Effector memory CD8-positive, alpha-beta T cell (primary cell): ENCODE results near the gene MAGEA12.
"Not testable (repeated sequence)": the region's sequence is repeated elsewhere in the genome, so short reads cannot be mapped to it uniquely, and the experiment has no call there.

Experiments used
- ATAC-seq: fragments of 150-1000 bp; cut with Tn5 transposase; replicated peaks from 2 replicates; pipeline ENCODE4 v1.10.0; 2021; ENCODE audit warnings: mild to moderate bottlenecking, moderate library complexity
- DNase-seq, 3 experiments: peaks; one replicate each; pipeline ENCODE4 v3.0.0; 2021
- H3K27ac Mint-ChIP-seq, 2 donors: one replicate each; pipeline ENCODE4 v1.8.0; 2022; ENCODE audit warnings: mild to moderate bottlenecking in 2 of 2, mixed read lengths in 2 of 2, moderate library complexity in 2 of 2
- H3K27me3 Mint-ChIP-seq, 2 donors: one replicate each; pipeline ENCODE4 v1.8.0; 2022; ENCODE audit warnings: mixed read lengths in 2 of 2
- H3K36me3 Mint-ChIP-seq: one replicate; pipeline ENCODE4 v1.8.0; 2022; ENCODE audit warnings: mild to moderate bottlenecking, moderate library complexity, mixed read lengths; ENCODE audit not compliant: insufficient read depth
- H3K4me1 Mint-ChIP-seq, 2 donors: one replicate each; pipeline ENCODE4 v1.8.0; 2022; ENCODE audit warnings: low read depth in 2 of 2, mixed read lengths in 2 of 2
- H3K4me3 Mint-ChIP-seq, 2 donors: one replicate each; pipeline ENCODE4 v1.8.0; 2022; ENCODE audit warnings: mild to moderate bottlenecking in 2 of 2, mixed read lengths in 2 of 2, moderate library complexity in 2 of 2
- H3K9me3 Mint-ChIP-seq, 2 donors: one replicate each; pipeline ENCODE4 v1.8.0; 2022; ENCODE audit warnings: mixed read lengths in 2 of 2

Gene MAGEA12

DNA sequence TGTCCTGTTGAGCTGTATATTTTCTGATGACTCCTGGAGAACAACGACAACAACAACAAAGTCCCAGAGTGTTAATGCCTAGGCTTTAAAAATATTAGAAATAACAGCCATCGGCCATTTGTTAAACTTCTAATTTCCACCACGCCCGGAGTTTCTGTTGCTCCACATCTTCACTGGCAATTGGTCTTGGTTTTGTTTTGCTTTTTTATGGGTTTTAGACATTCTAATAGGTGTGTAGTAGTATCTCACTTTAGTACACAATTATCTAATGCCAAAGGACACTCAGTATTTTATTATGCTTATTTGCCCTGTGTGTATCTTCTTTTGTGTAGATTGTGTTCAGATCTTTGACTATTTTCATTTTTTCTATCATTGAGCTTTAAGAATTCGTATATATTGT lies 5.0 kb downstream of the MAGEA12 start:
- Mint-ChIP-seq H3K4me1 (no peaks in the 10 kb centered on the region), H3K27ac (no peak overlapping the region)
- no peak for DNase-seq

DNA sequence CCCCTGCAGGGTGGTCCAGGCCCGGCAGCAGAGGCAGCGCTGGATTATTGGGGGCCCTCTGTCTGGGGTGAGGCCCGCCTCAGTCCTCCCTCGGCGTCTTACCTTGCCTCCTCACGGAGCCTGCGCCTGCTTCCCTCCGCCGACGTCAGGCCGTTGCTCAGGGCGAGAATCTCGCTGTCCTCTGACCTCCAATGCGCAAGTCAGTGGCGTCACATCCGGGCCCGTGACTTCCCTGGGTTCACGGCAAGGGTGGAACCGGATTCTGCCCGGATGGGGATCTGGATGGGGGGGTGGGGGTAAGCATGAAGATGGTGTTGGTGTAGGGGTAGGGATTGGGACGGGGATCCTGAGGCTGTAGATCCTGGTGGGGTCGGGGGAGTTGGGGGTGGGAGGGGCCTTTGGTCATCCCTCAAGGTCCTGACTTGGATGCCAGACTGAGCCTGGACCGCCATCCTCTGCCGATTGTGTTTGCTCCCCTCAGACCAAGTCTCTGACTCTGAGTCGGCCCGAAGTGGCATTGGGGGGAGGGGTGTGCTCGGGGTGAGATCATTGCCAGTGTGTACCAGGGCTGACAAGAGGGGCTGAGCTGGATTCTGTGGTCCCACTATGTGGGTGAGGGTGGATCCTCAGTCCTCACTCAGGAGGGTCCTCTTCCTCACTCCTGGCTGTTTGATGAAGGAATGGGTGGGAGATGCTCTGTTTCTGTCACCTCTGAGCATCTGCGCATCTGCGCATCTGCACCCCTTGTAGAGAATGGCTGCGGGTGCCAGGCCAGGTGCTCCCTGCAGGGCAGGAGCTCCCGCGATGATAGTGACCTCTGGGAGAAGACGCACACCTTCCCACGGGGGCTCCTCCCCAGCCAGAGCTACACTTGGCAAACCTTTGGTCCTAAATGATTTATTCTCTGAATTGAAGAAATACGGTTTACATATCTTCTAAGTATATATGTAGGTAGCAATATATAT lies 20.4 kb downstream of the MAGEA12 start, which contains the start of gene MAGEA2:
MAGEA2 (minus strand) TSS at position 157 of the 965 bp plus-strand sequence. CDS start 2,479 bp downstream, outside the sequence.
- not testable (repeated sequence) for DNase-seq, H3K9me3 Mint-ChIP-seq, H3K27me3 Mint-ChIP-seq, ATAC-seq, H3K4me3 Mint-ChIP-seq, H3K36me3 Mint-ChIP-seq, H3K4me1 Mint-ChIP-seq, H3K27ac Mint-ChIP-seq

More for the DNA sequence above, 5.0 kb downstream of the MAGEA12 start:
- Mint-ChIP-seq H3K4me3 (no peak overlapping the region), H3K36me3 (no peaks in the 10 kb centered on the region), H3K9me3 (no peaks in the 10 kb centered on the region), H3K27me3 (no peaks in the 10 kb centered on the region)
- ATAC-seq, result no peak

- not testable (repeated sequence) for H3K36me3 Mint-ChIP-seq, H3K4me3 Mint-ChIP-seq, DNase-seq, H3K9me3 Mint-ChIP-seq, ATAC-seq, H3K27ac Mint-ChIP-seq, H3K4me1 Mint-ChIP-seq, H3K27me3 Mint-ChIP-seq
These were observed 21.3 kb downstream of the MAGEA12 start for GRCh38 chrX:152754871-152755270.

GRCh38 chrX:152758918-152759317 lies 25.4 kb downstream of the MAGEA12 start, which contains the start of gene CSAG3:
TSS of gene CSAG3 (plus strand) at chrX:152759218.
- H3K27ac Mint-ChIP-seq, H3K4me1 Mint-ChIP-seq, ATAC-seq, H3K36me3 Mint-ChIP-seq, DNase-seq, H3K9me3 Mint-ChIP-seq, H3K4me3 Mint-ChIP-seq, H3K27me3 Mint-ChIP-seq: not testable (repeated sequence)

DNA sequence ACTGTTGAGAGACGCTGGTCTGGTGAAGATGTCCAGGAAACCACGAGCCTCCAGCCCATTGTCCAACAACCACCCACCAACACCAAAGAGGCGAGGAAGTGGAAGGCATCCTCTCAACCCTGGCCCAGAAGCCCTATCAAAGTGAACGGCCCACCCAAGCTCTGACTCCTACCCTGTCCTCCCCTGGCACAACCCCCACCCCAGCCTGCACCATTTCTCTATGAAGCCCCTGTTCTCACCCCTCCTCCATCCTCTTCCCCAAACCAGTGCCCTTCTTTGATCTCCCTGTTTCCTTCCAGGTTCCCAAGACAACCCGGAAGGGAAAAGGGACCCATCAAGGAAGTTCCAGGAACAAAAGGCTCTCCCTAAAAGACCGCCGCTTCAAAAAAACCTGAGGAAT lies 26.0 kb downstream of the MAGEA12 start:
- not testable (repeated sequence) for H3K9me3 Mint-ChIP-seq, H3K27ac Mint-ChIP-seq, DNase-seq, H3K4me3 Mint-ChIP-seq, H3K4me1 Mint-ChIP-seq, H3K36me3 Mint-ChIP-seq, ATAC-seq, H3K27me3 Mint-ChIP-seq

DNA sequence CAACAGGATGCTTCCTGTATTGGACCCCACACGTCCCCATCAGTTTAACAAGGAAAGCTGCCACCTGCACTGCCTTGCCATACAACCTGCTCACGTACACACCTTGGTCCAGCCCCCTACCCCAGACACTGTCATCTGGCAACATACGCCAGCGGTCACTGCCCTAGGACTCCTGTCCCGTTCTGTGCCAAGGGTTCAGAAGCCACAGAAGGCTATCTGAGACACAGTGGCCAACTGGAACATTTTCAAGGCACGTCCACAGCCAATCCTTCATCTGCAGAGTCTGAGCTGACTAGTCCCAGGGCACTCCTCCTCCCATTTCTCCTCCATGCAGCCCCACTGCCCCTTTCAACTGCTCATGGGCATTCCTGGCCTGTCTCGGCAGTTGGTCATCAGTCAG lies 28.0 kb downstream of the MAGEA12 start:
- H3K36me3 Mint-ChIP-seq, H3K27me3 Mint-ChIP-seq, H3K4me1 Mint-ChIP-seq, H3K9me3 Mint-ChIP-seq, DNase-seq, H3K4me3 Mint-ChIP-seq, ATAC-seq, H3K27ac Mint-ChIP-seq: not testable (repeated sequence)

DNA sequence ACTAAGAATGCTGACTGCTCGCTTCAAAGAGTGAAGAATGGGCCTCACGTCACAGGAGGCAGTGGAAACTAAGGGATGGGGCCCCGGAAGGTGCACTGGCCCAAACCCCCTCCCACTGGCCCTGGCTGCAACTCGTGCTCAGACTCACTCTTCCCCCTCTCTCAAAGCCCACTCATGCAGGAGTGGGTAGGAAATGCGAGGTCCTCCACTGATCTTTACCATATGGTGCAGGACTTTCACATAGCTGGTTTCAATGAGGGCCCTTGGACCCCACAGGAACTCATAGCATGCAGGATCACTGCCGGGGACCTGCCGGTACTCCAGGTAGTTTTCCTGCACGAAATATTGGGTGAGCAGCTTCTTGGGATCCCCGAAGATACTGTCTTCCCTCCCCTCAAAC lies 33.0 kb downstream of the MAGEA12 start:
- H3K36me3 Mint-ChIP-seq, H3K27ac Mint-ChIP-seq, H3K27me3 Mint-ChIP-seq, H3K4me1 Mint-ChIP-seq, DNase-seq, ATAC-seq, H3K9me3 Mint-ChIP-seq, H3K4me3 Mint-ChIP-seq: not testable (repeated sequence)

- not testable (repeated sequence) for DNase-seq, H3K9me3 Mint-ChIP-seq, H3K27me3 Mint-ChIP-seq, H3K36me3 Mint-ChIP-seq, H3K27ac Mint-ChIP-seq, ATAC-seq, H3K4me3 Mint-ChIP-seq, H3K4me1 Mint-ChIP-seq
These were observed 36.2 kb downstream of the MAGEA12 start, which contains the start of gene MAGEA6 for GRCh38 chrX:152769549-152770289. TSS of gene MAGEA6 (minus strand) at chrX:152769689. CDS start at chrX:152767650, 2,039 bp downstream.

- H3K4me1 Mint-ChIP-seq, DNase-seq, H3K27ac Mint-ChIP-seq, H3K9me3 Mint-ChIP-seq, ATAC-seq, H3K4me3 Mint-ChIP-seq, H3K36me3 Mint-ChIP-seq, H3K27me3 Mint-ChIP-seq: not testable (repeated sequence)
These were observed 53.5 kb downstream of the MAGEA12 start for GRCh38 chrX:152787062-152787461.
